Gastrocnemius medialis (tissue), 4 donors: ENCODE results near the gene MEIS1.

Experiments used
- CTCF ChIP-seq, 5 experiments: fragments of 450-650 bp in 3 of 5; fragments of 200-600 bp in 2 of 5; sonication (generic) in 2 of 5; IDR thresholded peaks in 4 of 5; conservative IDR thresholded peaks in 1 of 5; 1 replicate in 4 of 5; 2 replicates in 1 of 5; pipeline ENCODE4 v1.5.1; 2016 to 2019; ENCODE audit warnings: antibody characterized with exemption in 5 of 5, mild to moderate bottlenecking in 3 of 5, moderate library complexity in 3 of 5
- POLR2A ChIP-seq, 2 donors: fragments of 450-650 bp; IDR thresholded peaks; one replicate each; pipeline ENCODE4 v1.6.1; 2017; ENCODE audit warnings: antibody characterized with exemption in 2 of 2, mild to moderate bottlenecking in 2 of 2, moderate library complexity in 2 of 2

- TF ChIP-seq CTCF (IDR thresholded peaks at IDR 0.05 in 4 of 5, conservative IDR thresholded peaks at IDR 0.05 in 1 of 5), result no peak
- TF ChIP-seq POLR2A (IDR thresholded peaks at IDR 0.05), result no peak
These were observed 166.7 kb downstream of the MEIS1 start for GRCh38 chr2:66601624-66602023.
